ENCODE results near the gene NAA50.

GRCh38 chr3:113673593-113673992, 72.5 kb downstream of the NAA50 start:
- TF ChIP-seq SUZ12 (IDR thresholded peaks at IDR 0.05; ENCODE audit: extremely low read depth, insufficient read depth, insufficient read length) (no peak), YY1 (IDR thresholded peaks at IDR 0.05; ENCODE audit: insufficient read depth, insufficient read length) (no peak), ZNF274 (IDR thresholded peaks at IDR 0.05; ENCODE audit: low read depth, low read length) (no peak)
